ENCODE results near the gene WNT3A.

WNT3A gene

GRCh38 chr1:228000416-228000815 is 6.4 kb upstream of the WNT3A start:
- DNase-seq: no peak

- no peak for DNase-seq
These were observed 5.8 kb upstream of the WNT3A start for GRCh38 chr1:228000836-228001563.

GRCh38 chr1:228001738-228002535 is 4.9 kb upstream of the WNT3A start:
- no peak for DNase-seq

GRCh38 chr1:228002792-228003191 is 4.0 kb upstream of the WNT3A start:
- no peak for DNase-seq

- DNase-seq: no peak
These were observed 3.1 kb upstream of the WNT3A start for GRCh38 chr1:228003461-228004330.

- DNase-seq: peak in 3 of 4 experiments; percentile 12 to 31 (median 26)
These were observed 2.4 kb upstream of the WNT3A start for GRCh38 chr1:228004331-228004855.

- no peak for DNase-seq
These were observed 1.8 kb upstream of the WNT3A start for GRCh38 chr1:228004856-228005462.

- no peak for DNase-seq
These were observed 1.2 kb upstream of the WNT3A start for GRCh38 chr1:228005511-228006033.

GRCh38 chr1:228006034-228006785 is 588 bp upstream of the WNT3A start:
- no peak for DNase-seq

GRCh38 chr1:228007049-228007800 is 427 bp downstream of the WNT3A start:
- DNase-seq: no peak

GRCh38 chr1:228007801-228008341 is 1.1 kb downstream of the WNT3A start:
- DNase-seq: peak in 1 of 4 experiments; percentile 27

GRCh38 chr1:228008391-228009115 is 1.8 kb downstream of the WNT3A start:
- no peak for DNase-seq

- no peak for DNase-seq
These were observed 2.5 kb downstream of the WNT3A start for GRCh38 chr1:228009116-228009827.

- DNase-seq: no peak
These were observed 3.3 kb downstream of the WNT3A start for GRCh38 chr1:228009828-228010775.

GRCh38 chr1:228010921-228011320 is 4.1 kb downstream of the WNT3A start:
- no peak for DNase-seq

- no peak for DNase-seq
These were observed 5.0 kb downstream of the WNT3A start for GRCh38 chr1:228011721-228012311.

- no peak for DNase-seq
These were observed 5.8 kb downstream of the WNT3A start for GRCh38 chr1:228012555-228012954.

Measured in suppressor macrophage (primary cell).